HepG2 (cell line): Measurements from ENCODE around the gene NEU4. TPM values are rescaled to one million over a fixed set of nuclear protein-coding genes. Genes with fewer than 3 reads are reported as not detected.

Source experiments
- FLYWCH1 ChIP-seq: sonication (generic); formaldehyde crosslinking; IDR thresholded peaks from 2 replicates; pipeline ENCODE4 v1.8.1; 2023; ENCODE audit warnings: mild to moderate bottlenecking, missing genetic modification reagents
- NR3C1 ChIP-seq: sonication (generic); formaldehyde crosslinking; IDR thresholded peaks from 2 replicates; pipeline ENCODE4 v1.4.0; 2020; ENCODE audit warnings: missing genetic modification reagents
- RBM22 ChIP-seq: fragments of 200-400 bp; formaldehyde crosslinking; optimal IDR thresholded peaks from 2 replicates; pipeline ENCODE3; 2017; ENCODE audit warnings: mild to moderate bottlenecking, low read length, moderate library complexity
- SP1 ChIP-seq, 2 experiments: fragments of 450-650 bp in 1 of 2; sonication (generic) in 1 of 2; formaldehyde crosslinking in 1 of 2; IDR thresholded peaks; 2 replicates each; pipeline versions ENCODE4 v1.4.0 to v1.6.1; 2016 to 2020; ENCODE audit warnings: missing genetic modification reagents in 1 of 2
- TCF7L2 ChIP-seq: IDR thresholded peaks from 2 replicates; pipeline ENCODE4 v1.6.1; 2011; ENCODE audit warnings: mild to moderate bottlenecking, low read depth, low read length, moderate library complexity
- ZNF703 ChIP-seq: sonication (generic); formaldehyde crosslinking; IDR thresholded peaks from 2 replicates; pipeline ENCODE4 v1.5.1; 2020; ENCODE audit warnings: missing genetic modification reagents, mild to moderate bottlenecking, moderate library complexity, borderline replicate concordance
- ZNF746 ChIP-seq: sonication (generic); formaldehyde crosslinking; IDR thresholded peaks from 2 replicates; pipeline ENCODE4 v1.8.0; 2022; ENCODE audit warnings: mild to moderate bottlenecking, missing genetic modification reagents
- polyA plus RNA-seq, 8 experiments: library from polyadenylated mRNA; depleted of rRNA in 3 of 8; stranded (reverse) in 7 of 8; unstranded in 1 of 8; fragments of >200 nt; fragmentation: Illumina TruSeq in 4 of 8; extraction: Trizol in 4 of 8; gene quantifications; 2 replicates each; pipeline versions ENCODE4 v1.2.1 to v1.2.3, GENCODE V29; 2011 to 2016; ENCODE audit warnings: low read depth in 4 of 8, missing spikeins in 1 of 8, mixed read lengths in 1 of 8; ENCODE audit not compliant: insufficient read depth in 1 of 8
- total RNA-seq, 5 experiments: library from RNA; depleted of rRNA; stranded (reverse); fragments of >200 nt; fragmentation: Illumina TruSeq; extraction: Trizol; gene quantifications; 2 replicates each; pipeline ENCODE4 v1.2.3, GENCODE V29; 2016; ENCODE audit warnings: low read depth in 1 of 5
- TF ChIP-seq, protein P1 (sequence below): sonication (generic); formaldehyde crosslinking; IDR thresholded peaks from 2 replicates; pipeline ENCODE4 v1.5.1; 2020; ENCODE audit warnings: missing genetic modification reagents, mild to moderate bottlenecking, borderline replicate concordance
- TF ChIP-seq, protein P2 (sequence below): sonication (generic); formaldehyde crosslinking; IDR thresholded peaks from 2 replicates; pipeline ENCODE4 v1.4.0; 2020; ENCODE audit warnings: missing genetic modification reagents
- TF ChIP-seq, protein P3 (sequence below): sonication (generic); formaldehyde crosslinking; IDR thresholded peaks from 2 replicates; pipeline ENCODE4 v1.4.0; 2020; ENCODE audit warnings: missing genetic modification reagents
- TF ChIP-seq, protein P4 (sequence below): sonication (generic); formaldehyde crosslinking; IDR thresholded peaks from 2 replicates; pipeline ENCODE4 v1.5.0; 2020; ENCODE audit warnings: mild to moderate bottlenecking, missing genetic modification reagents, borderline replicate concordance
- TF ChIP-seq, protein P5 (sequence below): sonication (generic); formaldehyde crosslinking; IDR thresholded peaks from 2 replicates; pipeline ENCODE4 v1.4.0; 2020; ENCODE audit warnings: missing genetic modification reagents
- TF ChIP-seq, protein P6 (sequence below): sonication (generic); formaldehyde crosslinking; IDR thresholded peaks from 2 replicates; pipeline ENCODE4 v1.4.0; 2020; ENCODE audit warnings: missing genetic modification reagents, low read depth, mild to moderate bottlenecking, borderline replicate concordance

Gene NEU4
- total and polyA plus RNA-seq, 2 of the 13 experiments (the other 11 are each of a cell fraction or from before 2014, with no cell fraction given), result 53.5 to 107 TPM

DNA sequence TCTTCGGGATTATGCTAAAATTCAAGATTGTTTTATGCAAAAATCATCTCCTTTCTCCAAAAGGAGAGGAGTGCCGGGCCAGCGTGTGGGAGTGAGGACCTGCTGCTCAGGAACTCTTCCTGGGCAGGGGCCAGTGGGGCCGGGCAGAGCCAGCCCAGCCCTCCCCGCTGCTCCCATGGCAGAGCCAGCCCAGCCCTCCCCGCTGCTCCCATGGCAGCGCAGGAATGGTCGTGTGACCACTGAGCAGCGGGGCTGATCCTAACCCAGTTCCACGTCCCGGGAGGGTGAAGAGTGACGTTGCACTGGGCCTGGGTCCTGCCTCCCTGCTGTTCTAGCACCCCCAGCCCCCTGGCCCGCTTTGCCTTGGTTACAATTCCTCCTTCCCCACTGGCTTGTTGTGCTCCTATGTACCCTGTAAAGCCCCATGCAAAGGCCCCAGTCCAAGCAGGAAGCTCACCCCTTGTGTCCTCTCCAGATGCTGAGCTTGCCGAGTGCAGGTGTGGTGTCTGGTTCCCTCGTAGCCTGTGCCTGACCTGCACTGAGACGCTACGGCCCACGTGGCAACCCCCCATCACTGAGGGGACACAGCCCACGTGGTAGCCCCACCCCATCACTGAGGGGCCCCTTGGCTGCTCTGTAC, 11.4 kb upstream of the NEU4 start (continued):
- no peak for TF ChIP-seq RBM22
- TF ChIP-seq, protein P1, sequence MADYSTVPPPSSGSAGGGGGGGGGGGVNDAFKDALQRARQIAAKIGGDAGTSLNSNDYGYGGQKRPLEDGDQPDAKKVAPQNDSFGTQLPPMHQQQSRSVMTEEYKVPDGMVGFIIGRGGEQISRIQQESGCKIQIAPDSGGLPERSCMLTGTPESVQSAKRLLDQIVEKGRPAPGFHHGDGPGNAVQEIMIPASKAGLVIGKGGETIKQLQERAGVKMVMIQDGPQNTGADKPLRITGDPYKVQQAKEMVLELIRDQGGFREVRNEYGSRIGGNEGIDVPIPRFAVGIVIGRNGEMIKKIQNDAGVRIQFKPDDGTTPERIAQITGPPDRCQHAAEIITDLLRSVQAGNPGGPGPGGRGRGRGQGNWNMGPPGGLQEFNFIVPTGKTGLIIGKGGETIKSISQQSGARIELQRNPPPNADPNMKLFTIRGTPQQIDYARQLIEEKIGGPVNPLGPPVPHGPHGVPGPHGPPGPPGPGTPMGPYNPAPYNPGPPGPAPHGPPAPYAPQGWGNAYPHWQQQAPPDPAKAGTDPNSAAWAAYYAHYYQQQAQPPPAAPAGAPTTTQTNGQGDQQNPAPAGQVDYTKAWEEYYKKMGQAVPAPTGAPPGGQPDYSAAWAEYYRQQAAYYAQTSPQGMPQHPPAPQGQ (CRISPR knock-in tag), result no peak
- no peak for TF ChIP-seq NR3C1 (CRISPR knock-in tag)
- TF ChIP-seq TCF7L2, result no peak
- TF ChIP-seq FLYWCH1 (CRISPR knock-in tag), result no peak
- TF ChIP-seq, protein P2, sequence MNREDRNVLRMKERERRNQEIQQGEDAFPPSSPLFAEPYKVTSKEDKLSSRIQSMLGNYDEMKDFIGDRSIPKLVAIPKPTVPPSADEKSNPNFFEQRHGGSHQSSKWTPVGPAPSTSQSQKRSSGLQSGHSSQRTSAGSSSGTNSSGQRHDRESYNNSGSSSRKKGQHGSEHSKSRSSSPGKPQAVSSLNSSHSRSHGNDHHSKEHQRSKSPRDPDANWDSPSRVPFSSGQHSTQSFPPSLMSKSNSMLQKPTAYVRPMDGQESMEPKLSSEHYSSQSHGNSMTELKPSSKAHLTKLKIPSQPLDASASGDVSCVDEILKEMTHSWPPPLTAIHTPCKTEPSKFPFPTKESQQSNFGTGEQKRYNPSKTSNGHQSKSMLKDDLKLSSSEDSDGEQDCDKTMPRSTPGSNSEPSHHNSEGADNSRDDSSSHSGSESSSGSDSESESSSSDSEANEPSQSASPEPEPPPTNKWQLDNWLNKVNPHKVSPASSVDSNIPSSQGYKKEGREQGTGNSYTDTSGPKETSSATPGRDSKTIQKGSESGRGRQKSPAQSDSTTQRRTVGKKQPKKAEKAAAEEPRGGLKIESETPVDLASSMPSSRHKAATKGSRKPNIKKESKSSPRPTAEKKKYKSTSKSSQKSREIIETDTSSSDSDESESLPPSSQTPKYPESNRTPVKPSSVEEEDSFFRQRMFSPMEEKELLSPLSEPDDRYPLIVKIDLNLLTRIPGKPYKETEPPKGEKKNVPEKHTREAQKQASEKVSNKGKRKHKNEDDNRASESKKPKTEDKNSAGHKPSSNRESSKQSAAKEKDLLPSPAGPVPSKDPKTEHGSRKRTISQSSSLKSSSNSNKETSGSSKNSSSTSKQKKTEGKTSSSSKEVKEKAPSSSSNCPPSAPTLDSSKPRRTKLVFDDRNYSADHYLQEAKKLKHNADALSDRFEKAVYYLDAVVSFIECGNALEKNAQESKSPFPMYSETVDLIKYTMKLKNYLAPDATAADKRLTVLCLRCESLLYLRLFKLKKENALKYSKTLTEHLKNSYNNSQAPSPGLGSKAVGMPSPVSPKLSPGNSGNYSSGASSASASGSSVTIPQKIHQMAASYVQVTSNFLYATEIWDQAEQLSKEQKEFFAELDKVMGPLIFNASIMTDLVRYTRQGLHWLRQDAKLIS (CRISPR knock-in tag), result no peak
- TF ChIP-seq SP1 (IDR thresholded peaks at IDR 0.05), result no peak
- TF ChIP-seq SP1 (CRISPR knock-in tag; IDR thresholded peaks at IDR 0.05), result no peak
- TF ChIP-seq ZNF703, result no peak
- TF ChIP-seq, protein P3, sequence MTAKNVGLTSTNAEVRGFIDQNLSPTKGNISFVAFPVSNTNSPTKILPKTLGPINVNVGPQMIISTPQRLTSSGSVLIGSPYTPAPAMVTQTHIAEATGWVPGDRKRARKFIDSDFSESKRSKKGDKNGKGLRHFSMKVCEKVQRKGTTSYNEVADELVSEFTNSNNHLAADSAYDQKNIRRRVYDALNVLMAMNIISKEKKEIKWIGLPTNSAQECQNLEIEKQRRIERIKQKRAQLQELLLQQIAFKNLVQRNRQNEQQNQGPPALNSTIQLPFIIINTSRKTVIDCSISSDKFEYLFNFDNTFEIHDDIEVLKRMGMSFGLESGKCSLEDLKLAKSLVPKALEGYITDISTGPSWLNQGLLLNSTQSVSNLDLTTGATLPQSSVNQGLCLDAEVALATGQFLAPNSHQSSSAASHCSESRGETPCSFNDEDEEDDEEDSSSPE (CRISPR knock-in tag), result no peak
- TF ChIP-seq ZNF746, result 0 out of 2 replicates have a peak, but pooled peaks have one; percentile 37
- TF ChIP-seq, protein P4, sequence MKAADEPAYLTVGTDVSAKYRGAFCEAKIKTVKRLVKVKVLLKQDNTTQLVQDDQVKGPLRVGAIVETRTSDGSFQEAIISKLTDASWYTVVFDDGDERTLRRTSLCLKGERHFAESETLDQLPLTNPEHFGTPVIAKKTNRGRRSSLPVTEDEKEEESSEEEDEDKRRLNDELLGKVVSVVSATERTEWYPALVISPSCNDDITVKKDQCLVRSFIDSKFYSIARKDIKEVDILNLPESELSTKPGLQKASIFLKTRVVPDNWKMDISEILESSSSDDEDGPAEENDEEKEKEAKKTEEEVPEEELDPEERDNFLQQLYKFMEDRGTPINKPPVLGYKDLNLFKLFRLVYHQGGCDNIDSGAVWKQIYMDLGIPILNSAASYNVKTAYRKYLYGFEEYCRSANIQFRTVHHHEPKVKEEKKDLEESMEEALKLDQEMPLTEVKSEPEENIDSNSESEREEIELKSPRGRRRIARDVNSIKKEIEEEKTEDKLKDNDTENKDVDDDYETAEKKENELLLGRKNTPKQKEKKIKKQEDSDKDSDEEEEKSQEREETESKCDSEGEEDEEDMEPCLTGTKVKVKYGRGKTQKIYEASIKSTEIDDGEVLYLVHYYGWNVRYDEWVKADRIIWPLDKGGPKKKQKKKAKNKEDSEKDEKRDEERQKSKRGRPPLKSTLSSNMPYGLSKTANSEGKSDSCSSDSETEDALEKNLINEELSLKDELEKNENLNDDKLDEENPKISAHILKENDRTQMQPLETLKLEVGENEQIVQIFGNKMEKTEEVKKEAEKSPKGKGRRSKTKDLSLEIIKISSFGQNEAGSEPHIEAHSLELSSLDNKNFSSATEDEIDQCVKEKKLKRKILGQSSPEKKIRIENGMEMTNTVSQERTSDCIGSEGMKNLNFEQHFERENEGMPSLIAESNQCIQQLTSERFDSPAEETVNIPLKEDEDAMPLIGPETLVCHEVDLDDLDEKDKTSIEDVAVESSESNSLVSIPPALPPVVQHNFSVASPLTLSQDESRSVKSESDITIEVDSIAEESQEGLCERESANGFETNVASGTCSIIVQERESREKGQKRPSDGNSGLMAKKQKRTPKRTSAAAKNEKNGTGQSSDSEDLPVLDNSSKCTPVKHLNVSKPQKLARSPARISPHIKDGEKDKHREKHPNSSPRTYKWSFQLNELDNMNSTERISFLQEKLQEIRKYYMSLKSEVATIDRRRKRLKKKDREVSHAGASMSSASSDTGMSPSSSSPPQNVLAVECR (CRISPR knock-in tag), result no peak
- TF ChIP-seq, protein P5, sequence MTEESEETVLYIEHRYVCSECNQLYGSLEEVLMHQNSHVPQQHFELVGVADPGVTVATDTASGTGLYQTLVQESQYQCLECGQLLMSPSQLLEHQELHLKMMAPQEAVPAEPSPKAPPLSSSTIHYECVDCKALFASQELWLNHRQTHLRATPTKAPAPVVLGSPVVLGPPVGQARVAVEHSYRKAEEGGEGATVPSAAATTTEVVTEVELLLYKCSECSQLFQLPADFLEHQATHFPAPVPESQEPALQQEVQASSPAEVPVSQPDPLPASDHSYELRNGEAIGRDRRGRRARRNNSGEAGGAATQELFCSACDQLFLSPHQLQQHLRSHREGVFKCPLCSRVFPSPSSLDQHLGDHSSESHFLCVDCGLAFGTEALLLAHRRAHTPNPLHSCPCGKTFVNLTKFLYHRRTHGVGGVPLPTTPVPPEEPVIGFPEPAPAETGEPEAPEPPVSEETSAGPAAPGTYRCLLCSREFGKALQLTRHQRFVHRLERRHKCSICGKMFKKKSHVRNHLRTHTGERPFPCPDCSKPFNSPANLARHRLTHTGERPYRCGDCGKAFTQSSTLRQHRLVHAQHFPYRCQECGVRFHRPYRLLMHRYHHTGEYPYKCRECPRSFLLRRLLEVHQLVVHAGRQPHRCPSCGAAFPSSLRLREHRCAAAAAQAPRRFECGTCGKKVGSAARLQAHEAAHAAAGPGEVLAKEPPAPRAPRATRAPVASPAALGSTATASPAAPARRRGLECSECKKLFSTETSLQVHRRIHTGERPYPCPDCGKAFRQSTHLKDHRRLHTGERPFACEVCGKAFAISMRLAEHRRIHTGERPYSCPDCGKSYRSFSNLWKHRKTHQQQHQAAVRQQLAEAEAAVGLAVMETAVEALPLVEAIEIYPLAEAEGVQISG (CRISPR knock-in tag), result no peak
- TF ChIP-seq, protein P6, sequence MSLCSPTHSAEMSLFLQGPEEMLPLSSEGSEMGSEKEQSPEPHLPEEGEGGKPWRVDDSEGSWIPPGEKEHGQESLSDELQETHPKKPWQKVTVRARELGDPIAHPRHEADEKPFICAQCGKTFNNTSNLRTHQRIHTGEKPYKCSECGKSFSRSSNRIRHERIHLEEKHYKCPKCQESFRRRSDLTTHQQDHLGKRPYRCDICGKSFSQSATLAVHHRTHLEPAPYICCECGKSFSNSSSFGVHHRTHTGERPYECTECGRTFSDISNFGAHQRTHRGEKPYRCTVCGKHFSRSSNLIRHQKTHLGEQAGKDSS, result no peak
